ENCODE data around the gene GRIN2C. TPM values are rescaled to one million over a fixed set of nuclear protein-coding genes. Genes with fewer than 3 reads are reported as not detected.

The GRIN2C gene
- total RNA-seq, 2 donors from 2014 or later: 3.6 TPM; not detected in 1

DNA sequence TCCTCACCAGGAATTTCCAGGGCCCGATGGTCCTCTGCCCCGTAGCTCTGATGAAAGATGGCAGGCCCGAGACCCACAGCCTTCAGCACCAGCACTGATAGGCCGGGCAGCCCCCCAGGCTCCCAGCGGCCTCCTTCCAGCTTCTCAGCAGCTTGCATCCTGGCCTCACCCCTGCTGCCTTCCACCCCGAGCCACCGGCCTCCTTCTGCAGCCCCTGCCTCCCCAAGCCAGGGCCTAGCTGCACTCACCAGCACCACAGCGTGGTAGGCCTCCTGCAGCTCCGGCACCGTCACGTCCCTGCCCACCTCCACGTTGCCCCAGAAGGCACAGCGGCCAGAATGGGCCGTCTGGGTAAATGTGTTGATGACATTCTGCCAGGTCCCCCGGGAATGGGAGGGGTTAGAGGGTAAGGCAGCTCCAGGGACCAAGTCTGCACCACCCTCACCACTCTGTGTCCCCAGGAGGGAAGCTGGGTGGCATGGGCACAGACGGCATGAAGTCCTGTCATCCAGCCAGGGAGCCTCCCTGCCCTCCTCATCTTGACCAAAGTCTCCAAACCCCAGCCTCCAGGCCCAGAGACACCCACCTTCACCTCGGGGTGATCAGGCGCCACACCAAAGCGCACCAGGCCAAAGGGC, 6.6 kb upstream of the GRIN2C start:
- no peak for DNase-seq (ENCODE audit: low spot score)
- no peak for TF ChIP-seq POLR2AphosphoS5 (IDR thresholded peaks at IDR 0.05)
- TF ChIP-seq, protein P1, sequence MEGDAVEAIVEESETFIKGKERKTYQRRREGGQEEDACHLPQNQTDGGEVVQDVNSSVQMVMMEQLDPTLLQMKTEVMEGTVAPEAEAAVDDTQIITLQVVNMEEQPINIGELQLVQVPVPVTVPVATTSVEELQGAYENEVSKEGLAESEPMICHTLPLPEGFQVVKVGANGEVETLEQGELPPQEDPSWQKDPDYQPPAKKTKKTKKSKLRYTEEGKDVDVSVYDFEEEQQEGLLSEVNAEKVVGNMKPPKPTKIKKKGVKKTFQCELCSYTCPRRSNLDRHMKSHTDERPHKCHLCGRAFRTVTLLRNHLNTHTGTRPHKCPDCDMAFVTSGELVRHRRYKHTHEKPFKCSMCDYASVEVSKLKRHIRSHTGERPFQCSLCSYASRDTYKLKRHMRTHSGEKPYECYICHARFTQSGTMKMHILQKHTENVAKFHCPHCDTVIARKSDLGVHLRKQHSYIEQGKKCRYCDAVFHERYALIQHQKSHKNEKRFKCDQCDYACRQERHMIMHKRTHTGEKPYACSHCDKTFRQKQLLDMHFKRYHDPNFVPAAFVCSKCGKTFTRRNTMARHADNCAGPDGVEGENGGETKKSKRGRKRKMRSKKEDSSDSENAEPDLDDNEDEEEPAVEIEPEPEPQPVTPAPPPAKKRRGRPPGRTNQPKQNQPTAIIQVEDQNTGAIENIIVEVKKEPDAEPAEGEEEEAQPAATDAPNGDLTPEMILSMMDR (IDR thresholded peaks at IDR 0.05): no peak
- TF ChIP-seq POLR2A (IDR thresholded peaks at IDR 0.05): no peak
- Histone ChIP-seq H3K27ac (no peak overlapping the region), H3K4me3 (no peak overlapping the region), H3K9me3 (no peaks in the 10 kb centered on the region), H3K4me1 (replicated peaks) (no peaks in the 10 kb centered on the region), H3K27me3 (replicated peaks; ENCODE audit: insufficient read depth) (peaks cover under 1% of the 10 kb centered on the region), H3K36me3 (no peaks in the 10 kb centered on the region)
- 80% methylated on average over 19 of the region's 19 CpGs for WGBS
- intact Hi-C loops (cut with DNase I): loop anchor here (2.0 kb wide), 1 partner anchor 122 kb away; no protein-coding TSS in a partner anchor

DNA sequence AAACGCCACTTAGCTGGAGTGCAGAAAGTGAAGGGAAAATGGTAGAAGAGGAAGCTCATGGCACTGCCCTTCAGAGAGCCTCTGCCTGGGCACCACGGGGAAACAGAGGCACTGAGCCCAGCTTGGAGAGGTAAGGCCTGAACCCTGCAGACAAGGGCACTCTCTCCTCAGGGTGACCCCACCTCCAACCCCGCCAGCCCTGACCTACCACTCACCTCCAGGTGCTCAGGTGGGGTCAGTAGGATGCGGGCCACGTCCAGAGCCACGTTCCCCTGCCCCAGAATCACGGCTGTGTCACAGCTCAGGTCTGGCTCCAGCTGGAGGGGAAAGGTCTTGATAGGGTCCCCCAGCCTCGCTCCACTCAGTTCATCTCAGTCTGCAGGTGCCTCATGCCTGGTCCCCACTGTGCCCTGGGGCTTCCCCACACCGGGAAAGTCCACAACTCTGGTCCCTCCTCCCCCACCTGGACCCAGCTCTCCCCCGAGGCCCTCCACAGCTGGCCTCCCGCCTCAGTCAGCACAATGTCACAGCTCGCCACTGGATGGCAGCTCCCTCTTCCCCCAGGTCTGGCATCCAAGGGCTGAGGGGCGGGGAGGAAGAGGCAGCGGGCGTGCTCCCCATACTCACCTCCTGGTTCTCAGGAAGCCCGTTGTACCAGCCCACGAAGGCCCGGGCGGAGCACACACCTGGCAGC, 6.0 kb upstream of the GRIN2C start:
- no peak overlapping the region for H3K27ac ChIP-seq
- no peaks in the 10 kb centered on the region for H3K36me3 ChIP-seq
- no peaks in the 10 kb centered on the region for H3K9me3 ChIP-seq
- WGBS: 74% methylated on average over 19 of the region's 19 CpGs
- H3K4me3 ChIP-seq: no peak overlapping the region
- TF ChIP-seq, protein P1 (IDR thresholded peaks at IDR 0.05): no peak
- TF ChIP-seq POLR2AphosphoS5 (IDR thresholded peaks at IDR 0.05) (no peak), POLR2A (IDR thresholded peaks at IDR 0.05) (no peak)
- DNase-seq (ENCODE audit: low spot score): no peak
- H3K4me1 ChIP-seq (replicated peaks): peaks cover 6% of the 10 kb centered on the region
- peaks cover 7% of the 10 kb centered on the region for H3K27me3 ChIP-seq (replicated peaks; ENCODE audit: insufficient read depth)
- intact Hi-C loops (cut with DNase I): loop anchor here (1.0 to 2.0 kb wide), 2 partner anchors 74 to 121 kb away; no protein-coding TSS in a partner anchor

DNA sequence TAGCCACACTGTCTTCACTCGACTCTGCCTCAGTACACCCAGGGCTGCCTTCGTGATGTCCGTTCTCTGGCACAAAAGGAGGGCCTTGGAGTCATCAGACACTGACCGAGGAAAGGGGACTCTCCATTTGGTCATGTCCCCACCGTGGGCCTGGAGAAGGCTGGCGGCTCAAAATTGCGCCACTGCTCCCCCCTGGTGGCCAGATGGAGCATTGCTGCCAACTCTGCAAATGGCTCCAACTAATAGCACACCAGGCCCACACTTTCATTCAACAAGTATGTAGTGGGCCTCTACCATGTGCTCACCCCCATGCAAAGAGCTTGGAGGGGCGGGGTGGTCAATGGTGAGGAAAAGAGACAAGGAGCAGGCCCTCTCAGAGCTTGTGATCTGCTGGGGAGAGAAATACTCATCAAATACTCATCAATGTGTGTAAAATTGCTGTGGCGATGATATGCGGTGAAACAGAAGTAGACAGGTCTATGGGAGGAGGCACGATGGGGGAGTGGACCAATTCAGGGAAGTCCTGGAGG, 5.2 kb upstream of the GRIN2C start:
- 25% methylated on average over 11 of the region's 11 CpGs for WGBS
- peak; percentile 64 for DNase-seq (ENCODE audit: low spot score)
- TF ChIP-seq POLR2A (IDR thresholded peaks at IDR 0.05): no peak
- TF ChIP-seq POLR2AphosphoS5 (IDR thresholded peaks at IDR 0.05): peak; percentile 17
- TF ChIP-seq, protein P1 (IDR thresholded peaks at IDR 0.05): peak; percentile 90 to 96 (median 91)

DNA sequence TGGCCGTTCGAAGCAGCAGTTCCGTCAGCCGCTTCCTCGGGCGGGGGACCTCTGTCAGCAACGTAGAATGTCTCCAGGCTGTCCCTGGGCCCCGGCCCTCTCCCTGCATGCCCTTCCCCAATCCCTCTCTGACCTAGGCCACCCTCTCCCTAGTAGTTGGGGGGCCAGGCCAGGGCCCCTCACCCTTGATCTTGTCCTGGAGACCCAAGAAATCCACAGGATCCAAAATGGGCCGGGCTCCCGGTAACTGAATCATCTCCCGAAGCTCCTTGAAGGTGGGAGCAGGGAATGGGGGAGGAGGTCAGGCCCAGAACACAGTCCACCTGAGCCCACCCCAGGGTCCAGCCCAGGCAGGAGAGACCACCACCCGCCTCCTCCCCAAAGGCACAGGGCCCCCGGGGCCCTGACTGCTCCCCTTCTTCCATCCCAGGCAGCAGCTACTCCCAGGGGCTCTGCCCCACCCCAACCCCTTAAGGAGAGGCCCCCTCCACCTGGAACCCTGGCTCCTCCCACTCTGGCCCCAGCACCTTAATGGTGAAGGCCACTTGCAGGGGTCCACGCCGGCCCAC, 4.7 kb upstream of the GRIN2C start:
- H3K36me3 ChIP-seq: no peaks in the 10 kb centered on the region
- H3K4me1 ChIP-seq (replicated peaks): peaks cover 8% of the 10 kb centered on the region
- no peak for TF ChIP-seq POLR2AphosphoS5 (IDR thresholded peaks at IDR 0.05)
- TF ChIP-seq, protein P1 (IDR thresholded peaks at IDR 0.05): no peak
- TF ChIP-seq POLR2A (IDR thresholded peaks at IDR 0.05): no peak
- H3K9me3 ChIP-seq: no peaks in the 10 kb centered on the region
- H3K27me3 ChIP-seq (replicated peaks; ENCODE audit: insufficient read depth): peaks cover 20% of the 10 kb centered on the region
- no peak for DNase-seq (ENCODE audit: low spot score)
- H3K27ac ChIP-seq: no peak overlapping the region
- intact Hi-C loops (cut with DNase I): no loop called here
- 94% methylated on average over 14 of the region's 15 CpGs for WGBS
- no peak overlapping the region for H3K4me3 ChIP-seq

More for the DNA sequence above, 5.2 kb upstream of the GRIN2C start:
- intact Hi-C loops (cut with DNase I): loop anchor here (1.0 kb wide), 1 partner anchor 74 kb away; no protein-coding TSS in a partner anchor
- no peaks in the 10 kb centered on the region for H3K36me3 ChIP-seq
- H3K4me1 ChIP-seq (replicated peaks): peaks cover 8% of the 10 kb centered on the region
- no peaks in the 10 kb centered on the region for H3K9me3 ChIP-seq
- no peak overlapping the region for H3K4me3 ChIP-seq
- H3K27ac ChIP-seq: no peak overlapping the region
- peaks cover 14% of the 10 kb centered on the region for H3K27me3 ChIP-seq (replicated peaks; ENCODE audit: insufficient read depth)

Measured in prostate gland (tissue), 2 donors.